Kidney glomerular epithelial cell (primary cell): Measurements from ENCODE around the gene SMIM35.
"Not testable (repeated sequence)": the region's sequence is repeated elsewhere in the genome, so short reads cannot be mapped to it uniquely, and the experiment has no call there.

Experiments used
- DNase-seq: peaks from one replicate; lab custom pipeline; 2025; lab: John Stamatoyannopoulos, UW

Gene SMIM35

DNA sequence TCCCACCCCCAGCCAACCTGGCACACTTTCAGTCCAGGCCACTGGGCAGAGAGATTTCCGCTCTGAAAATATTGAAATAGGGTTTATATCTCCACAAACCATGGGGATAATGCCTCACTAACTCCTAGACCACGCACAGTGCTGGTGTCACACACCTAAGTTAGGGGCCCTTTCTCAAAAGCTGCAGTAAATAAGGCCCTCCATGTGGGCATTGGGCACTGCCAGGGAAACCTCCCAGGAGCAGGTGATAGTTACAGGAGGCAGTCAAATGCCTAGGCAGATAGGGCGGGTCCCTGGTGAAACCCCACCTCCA is 103.6 kb downstream of the SMIM35 start:
- no peak for DNase-seq

DNA sequence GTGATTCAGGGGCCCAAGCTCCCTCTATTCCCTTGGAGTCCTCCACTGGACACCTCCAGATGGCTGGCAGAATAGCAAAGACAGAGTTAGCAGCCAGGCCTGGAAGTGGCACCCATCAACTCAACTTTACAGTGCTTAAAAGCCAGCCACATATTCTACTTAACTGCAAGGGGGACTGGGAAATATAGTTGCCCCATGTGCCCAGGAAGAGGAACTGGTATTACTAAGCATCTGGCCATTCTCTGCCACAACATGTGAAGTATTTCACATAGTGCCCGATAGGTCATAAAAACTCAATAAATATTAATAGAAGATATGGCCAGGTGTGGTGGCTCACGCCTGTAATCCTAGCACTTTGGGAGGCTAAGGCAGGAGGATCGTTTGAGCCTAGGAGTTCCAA is 106.0 kb downstream of the SMIM35 start:
- DNase-seq = no peak

DNA sequence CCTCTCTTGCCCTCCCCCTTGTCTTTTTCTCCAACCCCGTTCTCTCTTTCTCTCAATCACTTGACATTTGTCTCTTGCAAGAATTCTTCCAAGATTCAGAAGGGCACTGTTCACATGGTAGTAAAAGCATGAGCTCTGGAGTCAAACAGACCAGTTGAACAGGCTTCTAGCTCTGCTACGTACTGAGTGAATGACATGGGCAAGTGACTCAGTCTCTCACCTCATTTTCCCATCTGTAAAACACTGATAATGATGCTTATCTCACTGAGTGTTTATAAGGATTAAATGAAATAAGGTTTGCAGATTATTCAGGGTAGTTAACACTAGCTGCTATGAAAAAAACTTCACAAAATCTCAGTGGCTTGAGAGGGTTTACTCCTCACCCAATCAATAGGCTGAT is 106.5 kb downstream of the SMIM35 start:
- no peak for DNase-seq

DNA sequence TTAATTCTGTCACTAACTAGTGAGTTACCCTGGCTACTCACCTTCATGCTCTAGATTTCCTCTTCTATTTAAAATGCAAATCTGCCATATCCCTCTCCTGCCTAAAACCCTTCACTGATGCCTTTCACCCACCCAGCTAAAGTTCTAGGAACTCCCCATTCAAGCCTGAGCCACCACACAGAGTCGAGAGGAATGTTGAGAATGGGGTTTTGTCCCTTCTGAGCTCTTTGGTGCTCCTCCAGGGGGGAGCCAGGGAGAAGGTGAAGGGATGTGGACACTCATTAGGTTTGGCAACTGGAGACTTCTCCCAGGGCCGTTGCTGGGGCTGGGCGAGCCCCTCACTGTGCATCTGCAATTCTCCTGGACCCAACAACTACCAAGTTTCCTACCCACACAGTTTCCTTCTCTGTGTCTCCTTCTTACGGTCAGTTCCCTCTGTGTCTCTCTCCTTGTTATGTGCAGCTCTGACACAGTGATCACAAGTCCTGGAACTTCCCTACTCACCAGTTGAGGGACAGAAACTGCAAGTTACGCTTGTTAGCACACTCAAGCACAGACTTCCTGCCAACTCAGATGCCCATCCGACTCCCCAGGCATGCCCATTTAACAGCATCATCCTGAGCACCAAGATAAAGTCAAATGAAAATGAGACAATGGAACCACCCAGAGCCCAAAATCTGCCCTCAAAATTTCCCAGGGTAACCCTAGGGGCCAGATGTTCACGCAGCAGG is 107.1 kb downstream of the SMIM35 start:
- DNase-seq = no peak

DNA sequence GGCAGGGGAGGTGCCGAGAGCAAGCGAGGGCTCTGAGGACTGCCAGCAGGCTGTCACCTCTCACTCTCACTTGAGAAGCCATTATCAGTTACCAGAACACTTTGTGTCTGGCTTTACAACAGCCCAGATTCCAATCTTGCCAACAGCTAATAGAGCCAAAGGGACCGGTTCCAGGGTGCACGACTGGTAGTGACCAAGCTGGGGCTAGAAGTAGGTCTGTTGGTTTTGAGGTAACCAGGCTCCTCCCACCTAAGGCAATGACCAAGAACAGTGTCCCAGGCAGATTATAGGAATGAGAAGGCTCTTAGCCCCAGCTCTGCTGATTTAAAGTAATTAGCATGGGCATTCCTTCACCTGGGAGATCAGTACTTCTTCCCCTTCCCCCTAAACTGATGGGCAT is 107.8 kb downstream of the SMIM35 start:
- DNase-seq = no peak

DNA sequence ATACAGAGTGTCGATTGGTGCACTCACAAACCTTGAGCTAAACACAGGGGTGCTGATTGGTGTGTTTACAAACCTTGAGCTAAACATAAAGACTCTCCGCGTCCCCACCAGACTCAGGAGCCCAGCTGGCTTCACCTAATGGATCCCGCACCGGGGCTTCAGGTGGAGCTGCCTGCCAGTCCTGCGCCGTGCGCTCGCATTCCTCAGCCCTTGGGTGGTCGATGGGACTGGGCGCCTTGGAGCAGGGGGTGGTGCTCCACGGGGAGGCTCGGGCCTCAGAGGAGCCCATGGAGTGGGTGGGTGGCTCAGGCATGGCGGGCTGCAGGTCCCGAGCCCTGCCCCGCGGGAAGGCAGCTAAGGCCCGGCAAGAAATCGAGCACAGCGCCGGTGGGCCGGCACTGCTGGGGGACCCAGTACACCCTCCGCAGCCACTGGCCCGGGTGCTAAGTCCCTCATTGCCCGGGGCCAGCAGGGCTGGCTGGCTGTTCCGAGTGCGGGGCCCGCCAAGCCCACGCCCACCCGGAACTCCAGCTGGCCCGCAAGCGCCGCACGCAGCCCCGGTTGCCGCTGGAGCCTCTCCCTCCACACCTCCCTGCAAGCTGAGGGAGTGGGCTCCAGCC is 108.4 kb downstream of the SMIM35 start:
- DNase-seq = not testable (repeated sequence)

DNA sequence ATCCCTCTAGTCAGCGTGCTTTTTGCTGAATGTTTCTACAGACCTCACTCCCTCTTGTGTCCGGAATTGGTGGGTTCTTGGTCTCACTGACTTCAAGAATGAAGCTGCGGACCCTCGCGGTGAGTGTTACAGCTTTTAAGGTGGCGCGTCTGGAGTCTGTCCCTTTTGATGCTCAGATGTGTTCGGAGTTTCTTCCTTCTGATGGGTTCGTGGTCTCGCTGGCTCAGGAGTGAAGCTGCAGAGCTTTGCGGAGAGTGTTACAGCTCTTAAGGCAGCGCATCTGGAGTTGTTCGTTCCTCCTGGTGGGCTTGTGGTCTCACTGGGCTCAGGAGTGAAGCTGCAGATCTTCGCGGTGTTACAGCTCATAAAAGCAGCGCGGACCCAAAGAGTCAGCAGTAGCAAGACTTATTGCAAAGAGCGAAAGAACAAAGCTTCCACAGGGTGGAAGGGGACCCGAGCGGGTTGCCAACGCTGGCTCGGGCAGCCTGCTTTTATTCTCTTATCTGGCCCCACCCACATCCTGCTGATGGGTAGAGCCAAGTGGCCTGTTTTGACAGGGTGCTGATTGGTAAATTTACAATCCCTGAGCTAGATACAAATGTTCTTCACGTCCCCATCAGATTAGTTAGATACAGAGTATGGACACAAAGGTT is 109.0 kb downstream of the SMIM35 start:
- not testable (repeated sequence) for DNase-seq

DNA sequence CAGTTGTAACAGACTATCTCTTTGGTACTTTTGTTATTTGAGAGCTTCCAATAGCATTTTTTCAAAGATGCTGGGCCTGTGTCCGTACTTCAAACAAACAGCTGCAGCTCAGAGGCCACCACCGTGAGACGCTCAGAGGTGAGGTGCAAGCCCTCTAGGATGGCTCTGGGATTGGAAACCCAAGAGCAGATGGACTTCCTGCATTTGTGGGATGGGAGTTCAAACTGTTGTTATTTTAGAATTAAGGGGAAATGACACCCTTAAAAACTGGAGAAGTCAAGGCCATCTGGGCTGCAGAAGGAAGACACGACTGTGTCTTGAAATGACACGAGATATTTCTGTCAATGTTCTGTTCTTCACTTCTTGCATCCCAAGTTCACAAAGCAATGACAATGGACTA is 109.7 kb downstream of the SMIM35 start:
- DNase-seq = no peak

DNA sequence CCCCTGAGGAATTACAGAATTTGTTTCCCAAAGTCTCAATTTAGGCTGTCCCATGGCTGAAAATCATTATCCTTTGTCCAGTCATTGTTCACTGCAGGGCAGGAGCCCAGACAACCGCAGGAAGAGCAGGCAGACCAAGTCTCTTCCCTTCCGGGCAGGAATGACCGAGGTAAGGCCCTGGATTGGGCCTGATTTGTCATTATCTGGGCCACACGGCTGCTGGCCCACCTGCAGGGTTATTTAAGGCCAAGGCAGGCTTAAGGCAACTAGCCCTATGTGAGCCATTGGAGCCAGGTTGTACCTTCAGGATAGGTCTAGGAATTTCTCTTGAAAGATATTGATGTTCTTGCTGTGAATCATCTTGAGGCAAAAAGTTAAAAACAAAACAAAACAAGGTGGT is 110.3 kb downstream of the SMIM35 start:
- no peak for DNase-seq

DNA sequence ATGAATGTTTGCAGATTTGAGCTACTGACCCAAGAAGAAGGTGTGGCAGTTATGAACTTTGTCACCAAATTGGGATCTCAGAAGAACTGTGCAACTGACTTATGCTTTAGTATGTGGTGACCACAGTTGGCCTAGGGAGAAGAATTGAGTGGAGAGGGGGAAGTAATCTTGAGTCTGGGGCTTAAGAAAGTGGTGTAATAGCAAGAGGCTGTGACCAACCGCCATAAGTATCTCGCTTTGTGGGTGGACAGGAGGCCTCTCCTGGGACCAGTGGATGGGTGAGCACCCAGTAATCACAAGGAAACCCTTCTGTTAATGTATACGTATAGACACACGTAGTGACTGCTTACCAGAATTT is 113.3 kb downstream of the SMIM35 start:
- no peak for DNase-seq

DNA sequence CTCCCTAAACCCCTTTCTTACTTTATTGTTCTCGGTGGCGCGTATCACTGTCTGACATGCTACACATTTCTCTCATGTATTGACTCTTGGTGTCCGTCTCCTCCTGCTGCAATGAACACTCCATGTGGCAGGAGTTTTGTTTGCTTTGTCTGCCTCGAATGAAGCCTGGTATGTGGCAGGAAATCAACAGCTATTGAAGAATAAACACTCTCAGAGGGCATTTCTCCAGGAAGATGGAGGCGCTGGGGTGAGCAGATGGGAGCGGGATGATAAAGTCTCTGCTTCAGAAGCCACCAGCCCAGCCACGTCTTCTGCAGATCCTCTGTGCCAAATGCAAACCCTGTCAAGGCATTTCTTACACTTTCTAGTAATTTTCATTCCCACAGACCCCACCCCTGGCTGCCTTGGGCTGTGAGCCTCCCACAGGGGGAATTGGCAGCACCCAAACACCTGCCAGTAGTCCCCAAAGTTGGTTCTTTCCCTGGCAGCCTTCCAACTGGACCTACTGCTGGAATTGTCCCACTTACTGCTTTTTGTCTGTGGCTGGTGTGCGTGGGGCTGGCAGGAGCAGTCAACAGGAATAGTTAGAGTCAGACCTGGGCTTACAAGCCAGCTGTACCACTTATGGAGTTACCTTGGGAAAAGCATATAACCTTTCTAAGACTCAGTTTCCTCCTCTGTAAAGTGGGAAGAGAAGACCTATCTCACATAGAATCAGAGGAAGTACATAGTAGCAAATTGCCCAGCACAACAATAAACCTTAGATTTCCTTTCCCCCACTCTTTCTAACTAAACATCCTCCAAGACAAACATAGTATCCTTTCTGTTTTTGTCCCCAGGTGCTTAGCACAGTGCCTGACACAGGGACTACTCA is 113.9 kb downstream of the SMIM35 start:
- DNase-seq = peak; percentile 49

DNA sequence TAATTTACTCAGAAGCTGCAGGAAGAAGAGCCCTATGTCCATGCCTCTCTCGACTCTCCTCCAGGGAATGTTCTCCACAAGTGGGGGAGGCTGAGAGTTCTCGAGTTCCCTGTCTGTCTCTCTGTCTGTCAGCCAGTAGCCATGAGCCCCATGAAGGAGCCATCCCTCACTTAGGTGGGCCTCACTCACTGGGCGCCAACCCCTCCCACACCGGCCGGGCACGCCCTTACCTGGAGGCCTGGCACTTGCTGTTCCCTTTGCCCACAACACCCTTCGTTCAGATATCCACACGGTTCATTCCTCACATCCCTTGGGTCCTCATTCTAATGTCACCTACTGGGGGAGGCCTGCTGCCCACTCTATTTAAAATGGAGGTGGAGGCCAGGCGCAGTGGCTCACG is 114.7 kb downstream of the SMIM35 start:
- DNase-seq = no peak

DNA sequence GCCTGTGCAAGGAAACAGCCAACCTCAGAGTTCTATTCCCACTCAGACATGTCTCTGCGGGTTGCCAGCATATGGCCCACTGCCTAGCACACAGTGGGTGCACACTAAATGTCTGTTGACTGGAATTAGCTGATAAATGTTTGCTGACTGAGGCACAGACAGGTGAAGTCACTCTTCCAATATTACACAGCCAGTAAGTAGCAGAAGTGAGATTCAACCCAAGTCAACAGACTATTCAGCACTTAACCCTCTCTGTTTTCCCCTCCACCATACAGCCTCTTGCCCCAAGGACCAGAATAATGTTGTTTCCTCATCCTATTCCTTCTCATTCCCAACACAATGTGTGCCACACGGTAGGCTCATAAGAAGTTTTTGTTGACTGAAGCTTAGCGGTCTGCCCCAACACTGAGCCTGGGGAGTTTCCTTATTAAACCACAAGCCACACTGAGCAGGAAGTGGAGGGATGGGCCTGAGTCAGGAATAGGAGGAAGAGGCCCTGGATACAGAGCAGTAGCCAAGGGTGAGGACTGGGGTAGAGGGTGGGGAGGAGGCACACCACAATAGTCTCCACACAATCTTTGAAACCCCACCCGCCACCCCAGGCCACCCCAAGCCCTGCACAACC is 116.3 kb downstream of the SMIM35 start:
- peak; percentile 36 for DNase-seq

DNA sequence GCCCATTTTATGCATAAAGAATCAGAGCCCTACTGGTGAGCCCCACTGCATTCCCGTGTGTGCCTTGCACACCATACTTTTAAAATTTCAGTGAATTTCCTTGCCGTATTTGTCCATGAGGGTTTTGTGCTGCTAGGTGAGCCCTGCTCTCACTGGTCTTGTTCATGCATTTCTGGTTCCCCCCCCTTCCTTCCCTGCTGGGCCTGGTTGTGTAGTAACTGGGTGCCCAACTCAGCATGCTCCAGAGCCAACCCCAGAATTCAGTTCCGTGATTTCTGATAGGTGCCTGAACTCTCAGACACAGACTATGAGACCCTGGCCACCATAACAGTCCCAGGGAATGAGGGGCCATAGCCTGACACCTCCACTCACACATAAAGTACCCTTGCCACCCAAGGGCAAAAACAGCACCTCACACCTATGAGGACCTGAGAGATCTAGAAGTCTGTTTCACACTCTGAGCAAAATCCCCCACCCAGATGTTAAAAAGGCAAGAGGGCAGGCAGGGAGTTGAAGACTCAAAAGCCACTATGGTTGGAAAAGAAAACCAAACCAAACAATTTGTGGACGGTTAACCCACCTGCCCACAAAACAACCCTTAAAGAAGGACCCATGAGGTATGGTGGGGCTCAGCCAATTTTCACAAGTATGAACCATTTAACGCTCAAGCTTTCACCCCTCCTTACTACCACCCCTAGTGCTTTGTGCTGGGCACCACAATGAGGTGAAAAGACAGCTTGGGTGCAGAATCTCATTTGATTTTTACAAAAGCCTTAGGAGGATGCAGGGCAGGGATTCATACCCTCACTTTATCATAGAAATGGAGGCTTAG is 117.4 kb downstream of the SMIM35 start:
- no peak for DNase-seq

DNA sequence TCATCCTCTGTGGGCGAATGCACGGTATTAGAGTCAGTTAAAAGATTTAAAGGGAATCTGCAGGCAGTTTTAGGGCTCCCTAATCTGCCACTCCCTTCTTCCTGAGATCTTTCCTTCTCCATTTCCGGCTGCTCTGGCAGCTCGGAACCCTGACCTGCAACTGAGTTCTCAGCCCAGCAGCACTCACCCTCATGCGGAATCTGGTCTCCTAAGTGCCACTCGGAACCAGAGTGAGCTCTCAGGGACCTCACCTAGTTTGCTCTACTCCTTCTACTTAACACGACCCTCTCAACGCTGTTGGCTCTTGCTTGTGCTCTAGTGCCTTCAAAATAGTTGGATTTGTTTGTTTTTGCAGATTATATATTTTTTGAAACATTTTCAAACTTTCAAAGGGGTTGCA is 119.9 kb downstream of the SMIM35 start:
- no peak for DNase-seq

DNA sequence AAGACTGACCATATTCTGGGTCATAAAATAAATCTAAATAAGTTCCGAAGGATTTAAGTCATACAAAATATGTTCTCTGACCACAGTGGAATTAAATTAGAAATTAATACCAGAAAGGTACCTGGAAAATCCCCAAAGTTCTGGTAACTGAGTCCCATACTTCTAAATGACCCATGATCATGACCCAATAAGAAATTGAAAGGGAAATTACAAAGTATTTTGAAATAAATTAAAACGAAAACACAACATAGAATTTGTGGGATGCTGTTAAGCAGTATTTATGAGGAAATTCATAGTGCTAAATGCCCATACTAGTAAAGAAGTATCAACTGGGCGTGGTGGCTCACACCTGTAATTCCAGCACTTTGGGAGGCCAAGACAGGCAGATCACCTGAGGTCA is 123.9 kb downstream of the SMIM35 start:
- no peak for DNase-seq

DNA sequence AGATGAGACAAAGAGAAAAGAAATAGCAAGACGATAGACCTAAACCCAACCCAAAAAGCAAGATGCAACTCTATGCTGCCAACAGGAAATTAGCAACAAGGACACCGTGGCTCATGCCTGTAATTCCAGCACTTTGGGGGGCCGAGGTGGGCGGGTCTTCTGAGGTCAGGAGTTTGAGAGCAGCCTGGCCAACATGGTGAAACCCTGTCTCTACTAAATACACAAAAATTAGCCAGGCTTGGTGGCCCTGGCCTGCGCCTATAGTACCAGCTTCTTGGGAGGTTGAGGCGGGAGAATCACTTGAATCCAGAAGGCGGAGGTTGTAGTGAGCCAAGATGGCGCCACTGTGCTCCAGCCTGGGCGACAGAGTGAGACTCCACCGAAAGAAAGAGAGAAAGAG is 124.9 kb downstream of the SMIM35 start:
- no peak for DNase-seq

DNA sequence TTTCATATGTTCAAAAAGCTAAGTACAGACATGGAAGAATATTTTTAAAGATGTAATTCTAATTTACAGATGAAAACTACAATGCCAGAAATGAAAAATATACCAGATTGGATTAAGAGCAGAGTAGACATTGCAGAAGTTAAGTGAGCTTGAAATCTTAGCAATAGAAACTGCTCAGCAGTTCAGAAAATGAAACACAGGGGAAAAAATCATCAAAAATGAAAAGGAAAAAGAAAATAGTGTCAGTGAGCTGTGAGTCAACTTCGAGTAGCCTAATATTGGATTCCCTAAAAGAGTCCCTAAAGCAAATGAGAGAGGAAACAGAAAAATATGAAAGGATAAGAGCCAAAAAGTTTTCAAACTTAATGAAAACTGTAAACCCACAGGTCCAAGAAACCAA is 126.4 kb downstream of the SMIM35 start:
- DNase-seq = no peak

DNA sequence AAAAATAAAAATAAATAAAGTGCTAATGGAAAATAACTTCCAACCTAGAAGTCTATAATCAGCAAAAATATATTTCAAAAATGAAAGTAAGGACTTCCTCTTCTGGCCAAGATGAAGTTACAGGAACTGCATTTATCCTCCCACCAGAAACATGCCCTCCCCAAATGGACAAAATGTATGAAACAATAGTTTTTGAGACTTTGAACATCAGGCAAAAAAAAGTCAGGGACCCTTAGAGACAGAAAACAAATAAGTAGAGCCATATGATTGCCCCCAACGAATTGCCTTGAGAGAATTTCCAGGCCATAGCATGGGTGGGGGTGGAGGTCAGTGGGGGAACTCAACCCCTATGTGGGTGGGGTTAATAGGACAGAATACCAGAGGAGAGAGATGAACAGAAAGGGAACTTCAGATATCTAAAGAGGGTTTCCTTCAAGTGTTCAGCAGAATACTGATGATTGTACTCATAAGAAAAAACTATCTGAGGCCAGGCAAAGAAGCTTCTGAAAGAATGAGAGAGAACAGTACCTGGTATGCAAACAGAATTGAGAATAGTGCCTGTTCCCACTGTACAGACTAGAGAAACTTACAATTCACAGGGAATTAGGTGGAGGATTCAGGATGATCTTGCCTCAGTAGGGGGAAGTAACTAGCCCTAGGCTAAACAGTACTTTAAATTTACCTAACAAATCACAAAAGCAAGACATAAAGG is 127.2 kb downstream of the SMIM35 start:
- no peak for DNase-seq

DNA sequence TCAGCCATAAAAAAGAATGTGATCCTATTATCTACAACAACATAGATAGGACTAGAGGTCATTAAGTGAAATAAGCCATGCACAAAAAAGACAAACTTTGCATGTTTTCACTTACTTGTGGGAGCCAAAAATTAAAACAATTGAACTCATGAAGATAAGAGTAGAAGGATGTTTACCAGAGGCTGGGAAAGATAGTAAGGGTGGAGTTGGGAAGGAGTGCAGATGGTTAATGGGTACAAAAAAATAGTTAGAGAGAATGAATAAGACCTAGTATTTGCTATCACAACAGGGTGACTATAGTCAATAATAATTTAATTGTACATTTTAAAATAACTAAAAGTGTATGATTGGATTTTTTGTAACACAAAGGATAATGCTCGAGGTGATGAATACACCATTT is 127.8 kb downstream of the SMIM35 start:
- DNase-seq = no peak
